Raji (cell line): ENCODE results near the gene ENG.

ENCODE experiments used
- POLR2A ChIP-seq: IDR thresholded peaks from 2 replicates; pipeline ENCODE4 v1.6.1; 2011; ENCODE audit warnings: low read depth, low read length, control low read depth; ENCODE audit not compliant: insufficient read depth

ENG gene

GRCh38 chr9:127837346-127837745 is 17.1 kb downstream of the ENG start:
- TF ChIP-seq POLR2A = no peak

GRCh38 chr9:127835991-127836516 is 18.4 kb downstream of the ENG start:
- TF ChIP-seq POLR2A = no peak

GRCh38 chr9:127833555-127833954 is 20.9 kb downstream of the ENG start:
- TF ChIP-seq POLR2A = no peak

GRCh38 chr9:127832248-127832647 is 22.2 kb downstream of the ENG start:
- TF ChIP-seq POLR2A = no peak

GRCh38 chr9:127829205-127829906 is 25.1 kb downstream of the ENG start:
- TF ChIP-seq POLR2A = no peak

DNA sequence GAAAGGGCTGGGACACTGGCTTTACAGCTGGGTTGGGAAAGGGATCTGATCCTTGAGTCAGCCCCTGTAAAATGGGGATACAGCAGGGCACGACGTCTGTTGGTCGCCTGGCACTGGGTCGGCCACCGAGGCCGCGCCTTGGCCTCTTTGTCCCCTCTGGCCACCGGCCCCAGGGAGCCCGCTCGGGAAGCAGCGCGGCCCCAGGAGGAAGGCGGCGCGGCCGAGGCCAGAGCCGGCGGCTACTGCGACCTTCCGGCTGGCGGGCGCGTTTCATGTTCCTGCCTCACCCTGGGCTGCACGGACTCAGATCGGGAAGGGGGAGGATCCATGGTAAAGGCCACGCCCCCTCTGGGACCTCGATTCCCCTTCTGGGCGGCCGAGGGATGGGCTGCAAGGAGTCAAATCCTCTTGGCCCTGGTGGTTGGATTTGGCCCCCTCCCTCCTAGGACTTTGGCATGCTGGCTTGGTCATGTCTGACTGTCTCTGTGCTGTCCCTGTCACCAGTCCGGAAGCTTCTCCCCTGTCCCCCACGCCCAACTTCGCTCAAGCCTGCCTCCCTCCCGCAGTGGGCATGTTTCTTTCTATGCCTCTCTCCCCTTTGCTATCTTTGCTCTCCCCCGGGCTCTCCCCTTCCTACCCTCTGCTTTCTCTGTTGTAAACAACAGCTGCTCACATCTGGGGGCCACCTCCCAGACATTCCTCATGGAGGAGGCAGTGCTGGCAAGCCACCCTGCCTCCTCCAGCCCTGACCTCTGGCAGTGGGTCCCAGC is 26.0 kb downstream of the ENG start:
- TF ChIP-seq POLR2A = no peak

DNA sequence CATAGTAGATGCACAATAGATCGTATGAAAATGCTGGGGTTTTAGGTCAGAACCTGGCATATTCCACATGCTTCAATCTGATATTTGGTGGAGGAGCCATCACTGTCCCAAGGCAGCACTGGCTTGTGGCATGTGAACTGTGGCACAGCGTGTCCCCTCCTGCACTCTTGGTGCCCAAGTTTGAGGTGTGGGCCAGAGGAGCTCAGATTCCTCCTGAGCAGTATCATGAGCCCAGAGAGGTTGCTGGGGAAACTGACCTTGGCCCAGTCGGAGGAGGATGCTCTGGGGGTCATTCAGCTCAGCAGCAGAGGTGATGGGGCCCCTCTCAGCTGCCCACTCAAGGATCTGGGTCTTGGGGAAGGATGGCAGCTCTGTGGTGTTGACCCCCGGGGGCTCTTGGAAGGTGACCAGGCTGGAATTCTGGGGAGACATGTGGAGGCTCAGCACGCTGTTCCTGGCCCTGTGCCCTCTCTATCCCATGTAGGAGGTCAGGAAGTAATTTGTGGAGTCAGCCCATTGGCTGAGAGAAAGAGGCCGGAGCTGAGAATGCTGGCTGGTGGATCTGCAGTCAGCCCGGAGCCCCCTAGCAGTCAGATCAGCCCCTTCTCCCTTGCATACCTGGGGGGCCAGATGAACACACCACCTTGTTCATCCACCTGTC is 28.1 kb downstream of the ENG start:
- TF ChIP-seq POLR2A = no peak

DNA sequence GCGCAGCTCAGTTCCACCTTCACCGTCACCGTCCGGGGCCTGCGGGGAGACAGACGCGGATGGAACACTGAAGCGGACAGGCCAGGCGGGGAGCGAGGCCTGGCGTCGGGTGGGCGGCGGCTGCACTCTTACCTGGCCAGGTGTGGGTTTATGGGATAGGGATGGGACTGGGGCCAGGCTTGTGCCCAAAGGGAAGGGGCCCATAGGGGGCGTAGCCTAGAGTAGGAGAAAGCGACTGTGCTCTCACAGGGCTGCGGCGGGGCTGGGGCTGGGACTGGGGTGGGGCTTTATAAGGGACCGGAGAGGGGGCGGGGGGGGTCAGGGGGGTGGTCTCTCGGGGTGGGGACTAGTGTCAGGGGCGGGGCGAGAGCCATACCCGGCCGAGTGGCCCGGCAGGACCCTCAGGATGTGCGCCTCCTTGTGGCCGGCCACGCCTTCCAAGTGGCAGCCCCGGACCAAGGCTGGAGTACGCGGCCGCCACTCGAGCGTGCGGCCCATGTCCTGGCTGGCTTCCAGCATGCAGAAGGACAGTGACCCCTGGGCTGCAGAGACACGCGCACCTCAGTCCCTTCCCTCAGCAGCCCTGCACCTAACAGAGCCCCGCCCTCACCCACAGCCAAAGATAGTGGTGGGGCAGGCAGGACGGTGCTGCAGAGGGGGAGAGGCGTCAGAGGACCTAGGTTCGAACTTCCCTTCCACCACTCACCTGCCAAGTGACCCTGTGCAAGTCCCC is 29.0 kb downstream of the ENG start:
- TF ChIP-seq POLR2A = no peak

- TF ChIP-seq POLR2A = no peak
Observed at GRCh38 chr9:127822108-127822507, 32.4 kb downstream of the ENG start.

DNA sequence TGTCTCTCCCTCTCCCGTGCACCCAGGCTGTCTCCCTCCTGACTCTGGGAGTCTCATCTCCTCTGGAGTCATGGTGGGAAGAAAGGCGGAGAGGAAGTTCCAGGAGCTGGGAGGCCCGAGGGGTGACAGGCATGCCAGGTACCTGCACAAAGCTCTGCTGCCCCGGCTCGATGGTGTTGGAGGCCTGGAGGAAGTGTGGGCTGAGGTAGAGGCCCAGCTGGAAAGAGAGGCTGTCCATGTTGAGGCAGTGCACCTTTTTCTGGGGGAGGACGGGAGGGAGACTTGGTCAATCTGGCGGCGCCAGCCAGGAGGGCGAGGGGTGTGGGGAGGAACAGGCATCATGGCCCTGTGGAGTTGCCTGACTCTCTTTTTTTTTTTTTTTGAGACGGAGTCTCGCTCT is 35.9 kb downstream of the ENG start:
- no peak for TF ChIP-seq POLR2A

DNA sequence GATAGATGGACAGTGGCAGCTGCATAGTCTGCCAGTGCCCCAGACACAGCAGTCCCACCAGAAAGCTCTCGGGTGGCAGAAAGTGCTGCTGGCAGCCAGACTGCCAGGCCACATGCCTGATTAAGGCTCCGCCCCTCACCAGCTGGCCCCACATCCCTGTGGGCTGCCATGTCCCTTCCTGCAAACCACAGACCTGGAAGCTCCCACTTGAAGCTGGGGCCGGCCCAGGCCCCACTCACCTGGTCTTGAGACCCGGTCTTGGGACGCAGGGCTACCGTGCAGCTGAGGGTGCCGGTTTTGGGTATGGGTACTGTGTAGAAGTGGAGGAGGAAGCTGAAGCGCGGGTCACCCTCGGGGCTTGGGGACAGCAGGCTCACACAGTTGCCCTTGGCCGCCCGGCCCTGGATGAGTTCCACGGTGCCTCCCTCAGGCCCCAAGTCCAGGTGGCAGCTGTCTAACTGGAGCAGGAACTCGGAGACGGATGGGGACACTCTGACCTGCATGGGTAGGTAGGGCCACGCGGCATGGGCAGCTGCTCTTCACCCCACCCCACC is 36.5 kb downstream of the ENG start:
- no peak for TF ChIP-seq POLR2A

- no peak for TF ChIP-seq POLR2A
Observed at GRCh38 chr9:127816728-127817127, 37.7 kb downstream of the ENG start.

DNA sequence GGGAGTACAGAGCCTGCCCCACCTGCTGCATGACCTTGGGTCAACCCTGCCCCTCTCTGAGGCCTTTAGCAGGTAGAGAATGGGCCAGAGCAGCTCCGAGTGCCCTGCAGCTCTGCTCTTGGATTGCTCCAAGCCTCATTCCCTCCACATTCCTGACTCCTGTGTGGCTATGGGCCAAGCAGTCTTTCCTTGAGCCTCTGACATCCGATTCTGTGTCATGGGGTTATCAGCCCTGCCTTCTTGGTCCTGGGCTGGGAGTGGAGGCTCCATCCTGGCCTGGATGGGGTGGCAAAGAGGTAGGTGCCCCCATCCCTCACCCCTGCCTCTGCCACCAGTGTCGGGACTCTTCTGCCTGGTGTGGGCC is 38.1 kb downstream of the ENG start:
- TF ChIP-seq POLR2A = no peak

- no peak for TF ChIP-seq POLR2A
Observed at GRCh38 chr9:127815512-127816361, 38.7 kb downstream of the ENG start.
